ENCODE results near the gene TDRD3. TPM values are rescaled to one million over a fixed set of nuclear protein-coding genes. Genes with fewer than 3 reads are reported as not detected.

Gene TDRD3
- total RNA-seq, 1 experiment from 2014 or later, result 17.3 TPM

- ChIA-PET POLR2A (ENCODE audit: unreplicated experiment) (no interaction called here), CTCF (interaction anchor here (0.7 kb wide), 1 partner anchor 66 kb away, joined by 9 read pairs; no protein-coding TSS in a partner anchor)
- H3K4me3 ChIP-seq, result no peak overlapping the region
- H4K20me1 ChIP-seq (ENCODE audit: insufficient read depth), result no peaks in the 10 kb centered on the region
- peaks cover 4% of the 10 kb centered on the region; the same call in 1 of the 2 replicates for H3K9me2 ChIP-seq (ENCODE audit: insufficient read depth)
- no peak for DNase-seq
- no peak overlapping the region for H2AFZ ChIP-seq
- TF ChIP-seq CTCF (conservative IDR thresholded peaks at IDR 0.05) (no peak), EZH2 (IDR thresholded peaks at IDR 0.05; ENCODE audit: low read depth) (no peak)
- intact Hi-C loops (cut with micrococcal nuclease; ENCODE audit: unreplicated experiment), result no loop called here
- H3K79me2 ChIP-seq (ENCODE audit: low read depth), result no peaks in the 10 kb centered on the region
- H3K9me3 ChIP-seq (ENCODE audit: insufficient read depth, low read depth), result no peaks in the 10 kb centered on the region; the same call in 1 of the 2 replicates
- no peak overlapping the region for H3K4me2 ChIP-seq
- BruUV-seq (replicated peaks), result no TSS peak
- no peaks in the 10 kb centered on the region for H3K36me3 ChIP-seq (ENCODE audit: low read depth)
- no peaks in the 10 kb centered on the region for H3K4me1 ChIP-seq (replicated peaks; ENCODE audit: insufficient read depth)
- H3F3A ChIP-seq (ENCODE audit: insufficient read depth, low read depth), result no peaks in the 10 kb centered on the region
- no peaks in the 10 kb centered on the region for H3K27me3 ChIP-seq (ENCODE audit: insufficient read depth, low read depth)
- no peak overlapping the region for H3K27ac ChIP-seq
These were observed 95.2 kb downstream of the TDRD3 start for GRCh38 chr13:60492187-60492586.

- TF ChIP-seq EZH2 (IDR thresholded peaks at IDR 0.05; ENCODE audit: low read depth), result no peak
- no peaks in the 10 kb centered on the region for H3F3A ChIP-seq (ENCODE audit: insufficient read depth, low read depth)
- H3K9me2 ChIP-seq (ENCODE audit: insufficient read depth), result peaks cover 4% of the 10 kb centered on the region; the same call in 1 of the 2 replicates
- intact Hi-C loops (cut with micrococcal nuclease; ENCODE audit: unreplicated experiment), result no loop called here
- ChIA-PET CTCF (no interaction called here), POLR2A (ENCODE audit: unreplicated experiment) (no interaction called here)
- H3K4me2 ChIP-seq, result no peak overlapping the region
- H3K4me3 ChIP-seq, result no peak overlapping the region
- H3K9me3 ChIP-seq (ENCODE audit: insufficient read depth, low read depth), result no peaks in the 10 kb centered on the region; the same call in 1 of the 2 replicates
- H3K4me1 ChIP-seq (replicated peaks; ENCODE audit: insufficient read depth), result no peaks in the 10 kb centered on the region
- no peak overlapping the region for H2AFZ ChIP-seq
- no peaks in the 10 kb centered on the region for H4K20me1 ChIP-seq (ENCODE audit: insufficient read depth)
- no peak overlapping the region for H3K27ac ChIP-seq
- DNase-seq, result no peak
- no peaks in the 10 kb centered on the region for H3K36me3 ChIP-seq (ENCODE audit: low read depth)
- BruUV-seq (replicated peaks), result no TSS peak
- H3K27me3 ChIP-seq (ENCODE audit: insufficient read depth, low read depth), result no peaks in the 10 kb centered on the region
- H3K79me2 ChIP-seq (ENCODE audit: low read depth), result no peaks in the 10 kb centered on the region
These were observed 97.3 kb downstream of the TDRD3 start for GRCh38 chr13:60494296-60494695.

DNA sequence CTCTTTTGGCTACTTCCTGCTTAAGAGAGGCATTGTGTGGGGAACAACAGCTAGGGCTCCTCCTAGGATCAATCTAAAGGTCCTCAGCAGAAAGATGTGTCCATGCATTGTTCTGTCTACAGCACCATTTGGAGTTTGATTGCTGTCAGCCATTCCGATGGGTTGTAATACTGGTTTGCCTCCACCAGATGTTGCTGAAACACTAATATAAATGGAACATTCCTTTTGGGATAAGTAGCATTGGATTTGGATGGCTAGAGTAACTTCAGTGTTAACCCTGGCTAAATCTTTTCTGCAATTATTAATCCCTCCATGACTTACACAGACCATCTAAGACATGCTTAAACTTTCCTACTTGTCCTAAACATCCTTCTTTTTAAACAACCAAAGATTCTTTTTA lies 104.2 kb downstream of the TDRD3 start:
- no peaks in the 10 kb centered on the region for H3K79me2 ChIP-seq (ENCODE audit: low read depth)
- peaks cover 7% of the 10 kb centered on the region; the same call in 1 of the 2 replicates for H3K9me3 ChIP-seq (ENCODE audit: insufficient read depth, low read depth)
- DNase-seq, result no peak
- no peak overlapping the region for H3K27ac ChIP-seq
- no peaks in the 10 kb centered on the region for H3K9me2 ChIP-seq (ENCODE audit: insufficient read depth)
- H3K27me3 ChIP-seq (ENCODE audit: insufficient read depth, low read depth), result no peaks in the 10 kb centered on the region
- no peaks in the 10 kb centered on the region for H4K20me1 ChIP-seq (ENCODE audit: insufficient read depth)
- H3K4me2 ChIP-seq, result no peak overlapping the region
- no peaks in the 10 kb centered on the region for H3K4me1 ChIP-seq (replicated peaks; ENCODE audit: insufficient read depth)
- BruUV-seq (replicated peaks), result no TSS peak
- H2AFZ ChIP-seq, result no peak overlapping the region
- H3K4me3 ChIP-seq, result no peak overlapping the region
- intact Hi-C loops (cut with micrococcal nuclease; ENCODE audit: unreplicated experiment), result no loop called here
- ChIA-PET CTCF (no interaction called here), POLR2A (ENCODE audit: unreplicated experiment) (no interaction called here)
- H3F3A ChIP-seq (ENCODE audit: insufficient read depth, low read depth), result no peaks in the 10 kb centered on the region
- no peak for TF ChIP-seq CTCF (conservative IDR thresholded peaks at IDR 0.05)
- no peak for TF ChIP-seq EZH2 (IDR thresholded peaks at IDR 0.05; ENCODE audit: low read depth)
- no peaks in the 10 kb centered on the region for H3K36me3 ChIP-seq (ENCODE audit: low read depth)
